Keratinocyte (primary cell): ENCODE measurements around the gene LAMA2. TPM values are rescaled to one million over a fixed set of nuclear protein-coding genes. Genes with fewer than 3 reads are reported as not detected.

ENCODE experiments used
- DNase-seq: peaks from one replicate; pipeline ENCODE4 v3.0.0-alpha.2; 2011; ENCODE audit warnings: low read depth, missing footprints, low spot score
- FAIRE-seq: peaks from 2 replicates; lab custom pipeline; 2011; peaks lifted over from hg19 to GRCh38; lab: Jason Lieb, UNC
- H2AFZ ChIP-seq: 2 replicates; pipeline ENCODE4 v1.6.0; 2012; ENCODE audit warnings: low read length, control low read depth, inconsistent platforms; ENCODE audit not compliant: control insufficient read depth
- H3K27ac ChIP-seq: 2 replicates; pipeline ENCODE4 v1.5.1; 2011; ENCODE audit warnings: low read length; ENCODE audit not compliant: control insufficient read depth, insufficient read depth
- H3K27me3 ChIP-seq: 3 replicates; pipeline ENCODE4 v1.6.0; 2011; ENCODE audit warnings: low read length; ENCODE audit not compliant: control insufficient read depth, insufficient read depth; ENCODE audit errors: extremely low read depth
- H3K36me3 ChIP-seq, 2 experiments: 2 replicates in 1 of 2; 3 replicates in 1 of 2; pipeline ENCODE4 v1.5.1; 2011; ENCODE audit warnings: low read length in 2 of 2, mild to moderate bottlenecking in 1 of 2; ENCODE audit not compliant: control insufficient read depth in 2 of 2, insufficient read depth in 2 of 2; ENCODE audit errors: extremely low read depth in 1 of 2
- H3K4me1 ChIP-seq: 3 replicates; pipeline ENCODE4 v1.5.1; 2011; ENCODE audit warnings: low read length; ENCODE audit not compliant: control insufficient read depth, insufficient read depth; ENCODE audit errors: extremely low read depth
- H3K4me2 ChIP-seq: 3 replicates; pipeline ENCODE4 v1.6.0; 2011; ENCODE audit warnings: low read depth, low read length; ENCODE audit not compliant: control insufficient read depth, insufficient read depth; ENCODE audit errors: extremely low read depth
- H3K4me3 ChIP-seq, 3 experiments: fragments of 200-600 bp in 1 of 3; sonication (generic) in 1 of 3; 2 replicates in 2 of 3; 3 replicates in 1 of 3; pipeline ENCODE4 v1.5.1; 2011 to 2016; ENCODE audit warnings: low read length in 3 of 3, mild to moderate bottlenecking in 3 of 3, control low read depth in 2 of 3, inconsistent platforms in 1 of 3, low read depth in 1 of 3, mixed read lengths in 1 of 3, mixed run types in 1 of 3, moderate library complexity in 1 of 3; ENCODE audit not compliant: control insufficient read depth in 2 of 3, insufficient read depth in 2 of 3; ENCODE audit errors: extremely low read depth in 1 of 3
- H3K79me2 ChIP-seq: 2 replicates; pipeline ENCODE4 v1.6.0; 2012; ENCODE audit warnings: low read length; ENCODE audit not compliant: control insufficient read depth, insufficient read depth
- H3K9ac ChIP-seq: 3 replicates; pipeline ENCODE4 v1.6.0; 2011; ENCODE audit warnings: low read length; ENCODE audit not compliant: control insufficient read depth, insufficient read depth; ENCODE audit errors: extremely low read depth
- H3K9me1 ChIP-seq: 3 replicates; pipeline ENCODE4 v1.6.0; 2011; ENCODE audit warnings: low read length; ENCODE audit not compliant: control insufficient read depth, insufficient read depth; ENCODE audit errors: extremely low read depth
- H3K9me3 ChIP-seq: 2 replicates; pipeline ENCODE4 v1.5.1; 2012; ENCODE audit warnings: low read depth, low read length; ENCODE audit not compliant: control insufficient read depth
- H4K20me1 ChIP-seq: 3 replicates; pipeline ENCODE4 v1.6.0; 2011; ENCODE audit warnings: low read length; ENCODE audit not compliant: control insufficient read depth, insufficient read depth; ENCODE audit errors: extremely low read depth
- EZH2 ChIP-seq: IDR thresholded peaks from one replicate; pipeline ENCODE4 v1.6.1; 2012; ENCODE audit warnings: inconsistent platforms, mild to moderate bottlenecking, low read length, moderate library complexity
- dilution Hi-C: fragments of 300-500 bp; cut with MboI; formaldehyde crosslinking; loops from one replicate; pipeline ENCODE4 v1.7.0; 2020; ENCODE audit warnings: low sequenced_read_pairs; ENCODE audit not compliant: extremely low pct_ligation_motif_present
- polyA plus RNA-seq, 5 experiments: library from polyadenylated mRNA; depleted of rRNA in 3 of 5; stranded (reverse) in 3 of 5; stranded (forward) in 1 of 5; unstranded in 1 of 5; fragments of >200 nt; gene quantifications; 1 replicate in 1 of 5; 2 replicates in 3 of 5; 3 replicates in 1 of 5; pipeline versions ENCODE4 v1.2.1 to v1.2.3, GENCODE V29; 2011 to 2012; ENCODE audit warnings: missing spikeins in 2 of 5, low read depth in 1 of 5, low replicate concordance in 1 of 5
- TF ChIP-seq, protein P1 (sequence below), 3 experiments: IDR thresholded peaks in 1 of 3; conservative IDR thresholded peaks in 1 of 3; optimal IDR thresholded peaks in 1 of 3; 2 replicates in 2 of 3; 3 replicates in 1 of 3; pipeline versions ENCODE3 to v1.5.1; 2011; ENCODE audit warnings: low read length in 3 of 3, mild to moderate bottlenecking in 3 of 3, moderate library complexity in 2 of 3, control low read depth in 1 of 3, inconsistent platforms in 1 of 3; ENCODE audit not compliant: insufficient read depth in 2 of 3; ENCODE audit errors: extremely low read depth in 1 of 3

LAMA2 gene
- polyA plus RNA-seq, 1 donor (not counting 4 experiments of a cell fraction or from before 2014, with no cell fraction given) = 1.4 TPM

DNA sequence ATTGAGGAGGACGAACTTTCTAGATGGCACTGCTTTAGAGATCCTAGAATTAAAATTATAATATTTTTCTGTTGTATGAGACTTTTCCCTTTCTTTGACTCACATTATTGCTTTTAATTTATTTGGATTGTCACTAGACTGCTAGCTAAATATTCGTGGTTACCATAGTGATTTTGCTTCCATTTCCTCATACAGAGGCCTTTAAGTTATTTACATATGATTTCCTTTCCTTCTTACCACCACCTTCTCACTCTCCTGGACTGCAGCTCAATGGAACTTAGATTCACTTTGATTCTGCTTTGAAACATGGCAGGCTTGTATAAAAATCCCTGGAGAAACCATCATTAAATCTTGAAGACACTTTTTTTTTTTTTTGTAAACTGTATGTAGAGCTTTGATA, 222.9 kb downstream of the LAMA2 start:
- FAIRE-seq (no peak), DNase-seq (no peak)
- H3K9ac ChIP-seq = no peak overlapping the region
- no peaks in the 10 kb centered on the region for H3K9me1 ChIP-seq
- TF ChIP-seq EZH2 = no peak
- TF ChIP-seq, protein P1, sequence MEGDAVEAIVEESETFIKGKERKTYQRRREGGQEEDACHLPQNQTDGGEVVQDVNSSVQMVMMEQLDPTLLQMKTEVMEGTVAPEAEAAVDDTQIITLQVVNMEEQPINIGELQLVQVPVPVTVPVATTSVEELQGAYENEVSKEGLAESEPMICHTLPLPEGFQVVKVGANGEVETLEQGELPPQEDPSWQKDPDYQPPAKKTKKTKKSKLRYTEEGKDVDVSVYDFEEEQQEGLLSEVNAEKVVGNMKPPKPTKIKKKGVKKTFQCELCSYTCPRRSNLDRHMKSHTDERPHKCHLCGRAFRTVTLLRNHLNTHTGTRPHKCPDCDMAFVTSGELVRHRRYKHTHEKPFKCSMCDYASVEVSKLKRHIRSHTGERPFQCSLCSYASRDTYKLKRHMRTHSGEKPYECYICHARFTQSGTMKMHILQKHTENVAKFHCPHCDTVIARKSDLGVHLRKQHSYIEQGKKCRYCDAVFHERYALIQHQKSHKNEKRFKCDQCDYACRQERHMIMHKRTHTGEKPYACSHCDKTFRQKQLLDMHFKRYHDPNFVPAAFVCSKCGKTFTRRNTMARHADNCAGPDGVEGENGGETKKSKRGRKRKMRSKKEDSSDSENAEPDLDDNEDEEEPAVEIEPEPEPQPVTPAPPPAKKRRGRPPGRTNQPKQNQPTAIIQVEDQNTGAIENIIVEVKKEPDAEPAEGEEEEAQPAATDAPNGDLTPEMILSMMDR (optimal IDR thresholded peaks at IDR 0.05 in 1 of 3, IDR thresholded peaks at IDR 0.05 in 1 of 3, conservative IDR thresholded peaks at IDR 0.05 in 1 of 3; ENCODE audit: extremely low read depth in 1 of 3, insufficient read depth in 2 of 3, low read length in 3 of 3) = no peak
- no peaks in the 10 kb centered on the region for H3K4me1 ChIP-seq
- H3K27me3 ChIP-seq = no peaks in the 10 kb centered on the region
- H3K9me3 ChIP-seq = no peaks in the 10 kb centered on the region
- H3K4me3 ChIP-seq = no peak overlapping the region
- H3K79me2 ChIP-seq = no peaks in the 10 kb centered on the region
- dilution Hi-C loops = no loop called here
- no peaks in the 10 kb centered on the region for H3K36me3 ChIP-seq
- no peaks in the 10 kb centered on the region for H4K20me1 ChIP-seq
- no peak overlapping the region for H3K4me2 ChIP-seq
- H3K27ac ChIP-seq = no peak overlapping the region
- H2AFZ ChIP-seq = no peak overlapping the region

DNA sequence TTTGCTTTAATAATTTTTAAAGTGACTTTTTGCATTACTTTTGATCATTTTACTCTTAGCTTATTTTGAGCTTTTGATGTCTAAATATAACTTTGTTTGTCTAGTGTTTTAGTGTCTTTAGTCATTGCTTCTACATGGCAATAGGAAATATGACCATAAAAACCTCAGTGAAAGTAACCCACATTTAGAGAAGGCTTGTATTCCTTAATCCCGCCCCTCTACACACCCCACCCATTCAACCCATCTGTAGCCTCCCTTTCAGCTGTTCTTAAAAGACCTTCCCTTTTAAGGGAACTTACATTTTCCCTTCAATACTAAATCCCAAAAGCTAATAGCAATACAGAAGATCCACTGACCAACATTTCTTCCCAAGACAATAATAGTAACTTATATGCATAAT, 225.4 kb downstream of the LAMA2 start:
- dilution Hi-C loops = no loop called here
- Histone ChIP-seq H2AFZ (no peak overlapping the region), H3K4me3 (no peak overlapping the region), H3K27me3 (no peaks in the 10 kb centered on the region), H3K9me1 (no peaks in the 10 kb centered on the region), H3K4me2 (no peak overlapping the region), H3K36me3 (no peaks in the 10 kb centered on the region), H3K4me1 (no peaks in the 10 kb centered on the region), H4K20me1 (no peaks in the 10 kb centered on the region), H3K9me3 (no peaks in the 10 kb centered on the region), H3K27ac (no peak overlapping the region), H3K79me2 (no peaks in the 10 kb centered on the region), H3K9ac (no peak overlapping the region)
- FAIRE-seq = no peak
- DNase-seq = no peak
- TF ChIP-seq EZH2 = no peak
- TF ChIP-seq, protein P1 (optimal IDR thresholded peaks at IDR 0.05 in 1 of 3, IDR thresholded peaks at IDR 0.05 in 1 of 3, conservative IDR thresholded peaks at IDR 0.05 in 1 of 3; ENCODE audit: extremely low read depth in 1 of 3, insufficient read depth in 2 of 3, low read length in 3 of 3) = no peak
